Stimulated activated naive CD4-positive, alpha-beta T cell treated with Interleukin-2 at 50 U/mL for 16 hours (primary cell): ENCODE measurements around the gene FBXL13.
"Not testable (repeated sequence)": the region's sequence is repeated elsewhere in the genome, so short reads cannot be mapped to it uniquely, and the experiment has no call there.

ENCODE experiments used
- DNase-seq: peaks from one replicate; lab custom pipeline; 2025; lab: John Stamatoyannopoulos, UW

FBXL13 gene

DNA sequence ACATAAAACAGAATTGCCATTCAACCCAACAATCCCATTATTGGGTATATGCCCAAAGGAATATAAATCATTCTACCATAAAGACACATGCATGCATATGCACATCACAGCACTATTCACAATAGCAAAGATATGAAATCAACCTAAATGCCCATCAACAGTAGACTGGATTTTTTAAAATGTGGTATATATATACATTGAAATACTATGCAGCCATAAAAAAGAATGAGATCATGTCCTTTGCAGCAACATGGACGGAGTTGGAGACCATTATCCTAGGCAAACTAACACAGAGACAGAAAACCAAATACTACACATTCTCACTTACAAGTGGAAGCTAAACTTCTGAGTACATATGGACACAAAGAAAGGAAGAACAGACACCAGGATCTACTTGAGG lies 51.0 kb downstream of the FBXL13 start:
- DNase-seq, result not testable (repeated sequence)

GRCh38 chr7:103021490-103021889 lies 53.1 kb downstream of the FBXL13 start:
- not testable (repeated sequence) for DNase-seq

- DNase-seq, result not testable (repeated sequence)
Measured at GRCh38 chr7:103020876-103021275, 53.7 kb downstream of the FBXL13 start.

- DNase-seq, result not testable (repeated sequence)
Measured at GRCh38 chr7:103018295-103018694, 56.3 kb downstream of the FBXL13 start.

- no peak for DNase-seq
Measured at GRCh38 chr7:103011650-103012049, 62.9 kb downstream of the FBXL13 start.

GRCh38 chr7:103010211-103010610 lies 64.4 kb downstream of the FBXL13 start:
- no peak for DNase-seq

DNA sequence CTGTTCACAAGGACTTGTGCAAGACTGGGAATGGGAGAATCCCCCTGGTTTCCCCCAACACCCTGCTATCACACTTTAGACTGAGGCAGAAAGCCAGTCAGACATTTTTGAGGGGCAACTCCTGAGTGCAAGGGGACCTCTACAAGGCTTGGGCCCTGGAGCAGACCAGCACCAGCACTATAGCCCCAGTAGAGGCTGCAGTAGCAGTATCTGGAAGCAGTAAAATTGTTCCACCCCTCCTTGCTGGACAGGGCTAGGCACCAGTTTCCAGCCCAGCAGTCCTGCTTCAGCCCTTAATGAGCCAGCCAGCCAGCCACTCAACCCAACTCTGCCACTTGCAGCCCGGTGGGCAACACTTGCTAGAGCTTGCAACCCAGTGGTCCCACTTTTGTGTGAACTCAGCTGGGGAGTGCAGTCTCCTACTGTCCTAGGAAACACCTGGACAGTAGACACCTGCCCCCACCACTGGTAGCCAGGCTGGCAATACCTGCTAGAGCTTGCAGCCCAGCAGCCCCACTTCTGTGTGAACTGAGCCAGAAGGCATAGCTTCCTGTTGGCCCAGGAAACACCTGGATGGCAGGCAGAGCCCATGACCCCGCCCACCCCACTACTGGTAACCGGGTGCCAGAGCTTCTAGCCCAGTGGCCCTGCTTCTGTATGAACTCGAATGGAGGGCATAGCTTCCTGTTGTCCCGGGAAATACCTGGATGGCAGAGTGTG lies 65.0 kb downstream of the FBXL13 start:
- DNase-seq, result no peak

DNA sequence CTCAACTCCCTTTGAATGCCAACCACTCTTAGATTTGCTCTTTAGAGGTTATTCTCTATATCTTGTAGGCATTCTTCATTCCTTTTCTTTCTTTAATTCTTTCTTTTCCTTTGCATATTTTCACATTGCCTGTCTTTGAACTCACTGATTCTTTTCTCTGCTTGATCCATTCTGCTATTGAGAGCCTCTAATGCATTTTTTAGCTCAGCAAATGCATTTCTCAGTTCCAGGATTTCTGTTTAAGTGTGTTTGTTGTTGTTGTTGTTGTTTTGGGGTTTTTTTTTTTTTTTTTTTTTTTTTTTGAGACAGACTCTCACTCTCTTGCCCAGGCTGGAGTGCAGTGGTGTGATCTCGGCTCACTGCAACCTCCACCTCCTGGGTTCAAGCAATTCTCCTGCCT lies 71.6 kb downstream of the FBXL13 start:
- DNase-seq, result no peak

DNA sequence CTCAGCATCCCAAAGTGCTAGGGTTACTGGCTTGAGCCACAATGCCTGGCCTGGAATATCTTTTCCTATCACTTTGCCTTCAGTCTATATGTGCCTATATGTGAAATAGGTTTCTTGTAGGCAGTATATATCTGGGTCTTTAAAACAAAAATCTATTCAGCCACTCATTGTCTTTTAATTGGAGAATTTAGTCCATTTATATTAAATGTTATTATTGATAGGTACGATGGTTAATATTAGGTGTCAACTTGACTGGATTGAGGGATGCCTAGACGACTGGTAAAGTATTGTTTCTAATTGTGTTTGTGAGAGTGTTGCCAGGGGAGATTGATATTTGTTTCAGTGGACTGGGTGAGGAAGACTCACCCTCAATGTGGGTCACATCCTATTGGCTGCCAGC lies 73.4 kb downstream of the FBXL13 start:
- no peak for DNase-seq

DNA sequence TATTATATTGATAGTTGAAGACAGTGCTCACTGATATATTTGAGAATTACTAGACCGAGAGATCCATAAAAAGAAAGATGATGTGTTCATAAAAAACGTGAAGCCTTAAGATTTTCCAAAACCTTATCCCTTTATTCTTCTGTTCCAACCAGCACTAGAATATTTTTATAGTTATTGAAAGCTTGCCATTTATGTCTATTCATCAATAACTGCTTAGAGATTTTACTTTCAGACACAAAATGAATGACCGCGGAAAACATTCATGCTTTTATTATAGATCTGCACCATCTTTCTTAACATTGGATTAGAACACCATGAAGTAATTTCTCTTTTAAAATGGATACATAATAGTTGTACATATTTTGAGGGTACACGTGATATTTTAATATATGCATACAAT lies 77.6 kb downstream of the FBXL13 start:
- no peak for DNase-seq

DNA sequence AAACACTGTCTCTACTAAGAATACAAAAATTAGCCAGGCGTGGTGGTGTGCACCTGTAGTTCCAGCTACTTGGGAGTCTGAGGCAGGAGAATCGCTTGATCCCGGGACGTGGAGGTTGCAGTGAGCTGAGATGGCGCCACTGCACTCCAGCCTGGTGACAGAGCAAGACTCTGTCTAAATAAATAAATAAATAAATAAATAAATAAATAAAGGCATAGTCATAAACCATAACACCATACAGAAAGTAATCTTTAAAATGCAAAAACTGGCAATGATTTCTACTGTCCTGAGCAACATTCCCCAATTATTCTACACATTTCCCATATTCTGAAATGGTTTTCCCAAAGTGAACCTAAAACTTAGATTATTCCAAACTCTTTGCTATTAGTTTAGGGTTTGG lies 79.0 kb downstream of the FBXL13 start:
- not testable (repeated sequence) for DNase-seq

DNA sequence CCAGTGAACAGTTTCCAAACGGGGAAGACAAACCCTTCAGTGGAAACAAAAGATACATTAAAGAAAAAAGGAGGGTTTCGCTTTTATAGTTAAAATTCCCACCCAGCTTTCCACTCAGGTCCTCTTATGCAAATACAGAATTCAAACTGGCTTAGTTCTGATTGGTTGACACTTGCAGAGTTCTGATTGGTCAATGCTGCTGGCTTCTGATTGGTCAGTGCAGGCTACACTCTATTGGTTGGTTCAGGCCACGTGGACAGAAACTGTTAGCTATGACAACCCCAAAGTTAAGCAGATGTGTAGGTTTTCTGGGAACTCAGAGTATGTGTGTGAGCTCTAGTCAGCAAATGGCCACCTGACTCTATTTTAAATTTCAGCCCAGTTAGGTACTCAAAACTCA lies 80.0 kb downstream of the FBXL13 start:
- DNase-seq, result no peak

DNA sequence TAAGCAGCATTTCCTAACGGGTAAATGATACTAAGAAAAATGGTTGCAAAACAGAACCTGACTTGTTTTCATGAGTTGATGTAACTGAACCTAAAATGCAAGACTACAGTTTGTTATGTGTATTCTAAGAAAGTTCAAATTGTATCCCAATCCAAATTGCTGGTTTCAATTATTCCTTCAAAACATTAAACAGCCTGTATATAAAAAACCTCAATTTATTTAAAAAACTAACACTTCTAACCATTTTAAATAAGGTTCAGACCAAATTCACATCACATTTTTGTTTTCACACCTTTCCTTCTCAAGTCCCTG lies 80.9 kb downstream of the FBXL13 start:
- no peak for DNase-seq

DNA sequence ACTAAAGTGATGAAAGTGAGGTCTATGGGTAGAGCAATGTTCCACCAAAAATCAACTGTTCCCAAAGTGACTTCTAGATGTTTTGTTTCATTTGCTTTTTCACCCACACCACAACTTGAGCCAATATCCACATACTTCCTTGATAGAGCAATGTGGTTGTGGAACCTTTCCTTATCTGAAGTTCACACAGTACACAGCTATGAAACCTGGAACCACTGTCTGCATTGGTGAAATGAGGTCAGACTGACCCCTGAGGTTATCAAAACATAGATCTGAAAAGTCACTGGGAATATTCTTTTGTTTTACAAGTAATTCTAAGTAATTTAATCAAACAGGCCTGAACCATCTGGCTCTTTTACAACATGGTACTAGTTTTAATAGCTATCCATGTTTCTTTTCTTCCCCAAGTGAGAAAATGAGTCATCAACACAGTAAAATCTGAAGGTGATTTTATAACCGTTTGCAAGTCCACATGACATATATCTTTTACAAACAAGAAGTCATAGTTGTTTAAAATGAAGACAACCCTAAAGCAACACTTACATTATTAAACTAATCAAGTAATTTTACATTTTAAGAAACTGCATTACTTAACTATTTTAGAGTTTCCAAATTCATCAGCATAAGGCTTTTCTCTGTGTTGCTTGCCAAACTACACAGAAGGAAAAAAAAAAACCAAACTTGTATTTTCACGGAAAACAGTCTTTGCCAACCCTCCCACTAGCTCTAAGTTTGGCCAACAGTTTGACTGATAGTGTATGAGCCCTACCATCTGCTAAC lies 81.5 kb downstream of the FBXL13 start:
- DNase-seq, result no peak

- DNase-seq, result no peak
Measured at GRCh38 chr7:102992509-102992937, 82.1 kb downstream of the FBXL13 start.

DNA sequence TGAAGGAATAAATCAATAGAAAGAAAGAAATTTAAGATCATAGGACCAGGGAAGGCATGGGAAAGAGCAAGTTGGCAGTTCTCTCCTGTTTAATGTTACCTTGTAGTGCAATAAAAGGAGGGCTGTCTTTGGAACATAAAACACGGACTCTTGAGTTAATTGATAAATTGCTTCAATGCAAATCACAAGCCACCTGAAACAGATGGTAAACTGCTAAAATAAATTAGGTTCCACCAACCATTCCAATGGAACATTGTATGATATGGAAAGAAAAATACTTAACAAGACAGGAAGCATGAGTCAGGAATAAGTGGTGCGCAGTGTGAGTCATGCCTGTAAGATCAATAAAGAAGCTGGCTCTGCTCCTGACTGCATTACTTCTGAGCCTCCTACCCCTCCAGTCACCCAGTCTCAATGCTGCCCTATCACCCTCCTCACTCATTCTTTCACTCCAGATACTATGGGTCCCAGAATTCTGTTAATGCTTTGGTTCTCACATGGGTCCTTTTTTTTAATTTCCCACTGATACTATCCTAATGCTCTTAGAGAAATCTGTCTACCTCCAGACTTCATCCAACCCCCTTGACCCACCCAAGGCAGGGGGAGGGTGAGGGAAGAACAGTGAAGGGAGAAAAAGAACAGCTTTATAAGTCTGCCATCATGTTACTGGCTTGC lies 82.9 kb downstream of the FBXL13 start:
- no peak for DNase-seq

DNA sequence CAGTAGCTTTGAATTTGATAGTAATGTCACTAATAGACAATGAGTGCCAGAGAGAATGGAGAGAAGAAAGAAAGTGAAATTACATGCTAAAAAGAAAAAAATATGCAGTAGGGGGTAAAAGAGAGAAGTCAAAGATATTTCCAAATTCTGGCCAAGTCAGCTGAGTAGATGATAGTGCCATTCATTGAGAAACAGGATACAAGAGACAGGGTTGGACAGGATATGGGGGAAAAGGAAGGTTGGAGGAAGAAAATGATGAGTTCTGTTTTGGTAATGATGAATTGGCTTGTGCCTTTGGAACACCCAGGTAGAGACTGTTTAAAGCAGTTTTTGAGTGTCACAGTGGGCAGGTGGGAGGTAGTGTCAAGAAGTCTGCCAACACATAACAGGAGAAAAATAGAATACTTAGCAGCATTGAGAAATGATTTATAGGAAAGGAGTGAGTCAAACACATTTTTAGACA lies 83.5 kb downstream of the FBXL13 start:
- no peak for DNase-seq

- DNase-seq, result no peak
Measured at GRCh38 chr7:102990642-102991041, 84.0 kb downstream of the FBXL13 start.

DNA sequence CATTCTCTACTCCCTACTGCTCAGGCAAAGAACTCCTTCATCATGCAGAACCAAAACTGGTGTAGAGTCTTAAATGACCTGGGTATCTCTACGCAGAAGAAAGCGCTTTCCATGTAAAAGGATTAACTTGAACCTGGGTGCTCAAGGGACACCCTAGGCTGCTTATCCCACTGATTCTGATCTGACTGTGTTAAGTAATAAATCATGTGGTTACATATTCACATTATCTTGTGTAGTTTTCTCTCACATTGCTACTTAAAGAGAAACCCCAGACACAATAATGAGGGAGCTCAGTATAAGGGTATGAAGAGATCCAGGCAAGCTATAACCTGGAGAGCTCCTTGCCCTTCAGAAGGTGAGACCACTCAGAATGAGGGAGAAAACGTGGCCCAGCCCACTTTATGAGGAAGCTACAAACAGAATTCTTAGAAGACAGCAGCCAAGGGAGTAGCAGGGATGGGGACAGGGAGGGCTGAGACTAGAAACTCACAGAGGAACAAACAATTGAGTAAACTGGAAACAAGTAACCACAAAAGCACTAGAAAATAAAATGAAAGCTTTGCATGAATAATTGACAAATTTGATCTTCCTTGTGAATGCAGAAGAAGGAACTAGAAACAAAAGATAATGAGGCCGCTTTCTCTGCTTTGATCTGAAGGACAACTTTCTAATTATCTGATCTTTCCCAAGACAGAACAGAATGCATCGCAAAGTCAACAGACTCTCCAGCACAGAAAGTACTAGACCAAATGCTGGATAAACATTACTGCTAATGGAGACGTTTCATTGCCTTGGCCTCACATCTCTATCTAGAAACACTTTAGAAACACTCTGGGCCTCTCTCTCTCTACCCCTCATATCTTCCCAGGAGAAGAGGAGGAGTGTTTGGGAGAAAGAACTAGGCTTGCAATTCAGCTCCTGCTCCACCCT lies 85.7 kb downstream of the FBXL13 start:
- no peak for DNase-seq

- DNase-seq, result no peak
Measured at GRCh38 chr7:102988088-102988487, 86.5 kb downstream of the FBXL13 start.

- DNase-seq, result no peak
Measured at GRCh38 chr7:102985176-102985783, 89.3 kb downstream of the FBXL13 start.
